Glomerular visceral epithelial cell (primary cell): ENCODE results near the gene POLD1.
"Not testable (repeated sequence)": the region's sequence is repeated elsewhere in the genome, so short reads cannot be mapped to it uniquely, and the experiment has no call there.

Source experiments
- DNase-seq: peaks from one replicate; pipeline ENCODE4 v3.0.0-alpha.2; 2016; ENCODE audit errors: extremely low spot score

The POLD1 gene

DNA sequence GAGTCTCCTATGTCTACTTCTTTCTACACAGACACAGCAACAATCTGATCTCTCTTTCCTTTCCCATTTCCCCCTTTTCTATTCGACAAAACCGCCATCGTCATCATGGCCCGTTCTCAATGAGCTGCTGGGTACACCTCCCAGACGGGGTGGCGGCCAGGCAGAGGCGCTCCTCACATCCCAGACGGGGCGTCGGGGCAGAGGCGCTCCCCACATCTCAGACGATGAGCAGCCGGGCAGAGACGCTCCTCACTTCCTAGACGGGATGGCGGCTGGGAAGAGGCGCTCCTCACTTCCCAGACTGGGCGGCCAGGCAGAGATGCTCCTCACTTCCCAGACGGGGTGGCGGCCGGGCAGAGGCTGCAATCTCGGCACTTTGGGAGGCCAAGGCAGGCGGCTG, 6.8 kb downstream of the POLD1 start:
- DNase-seq = not testable (repeated sequence)

DNA sequence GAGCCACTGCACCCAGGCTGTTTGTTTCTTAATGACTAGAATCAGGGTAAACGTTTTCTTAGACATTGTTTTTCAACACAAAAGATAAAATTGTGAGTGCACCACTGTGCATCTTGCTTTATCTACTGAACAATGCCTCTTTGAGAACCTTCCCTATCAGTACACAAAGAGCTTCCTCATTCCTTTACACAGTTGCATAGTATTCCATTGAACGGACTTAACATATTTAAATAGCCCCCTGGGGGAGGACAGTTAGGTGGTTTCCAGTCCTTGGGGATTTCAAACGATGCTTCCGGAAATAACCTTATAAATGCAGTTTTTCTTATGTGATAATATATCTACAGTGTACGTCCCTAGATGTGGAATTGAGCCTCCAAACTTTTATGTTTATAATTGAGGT, 8.6 kb downstream of the POLD1 start:
- no peak for DNase-seq

- DNase-seq = no peak
These were observed 9.4 kb downstream of the POLD1 start for GRCh38 chr19:50393589-50393988.

DNA sequence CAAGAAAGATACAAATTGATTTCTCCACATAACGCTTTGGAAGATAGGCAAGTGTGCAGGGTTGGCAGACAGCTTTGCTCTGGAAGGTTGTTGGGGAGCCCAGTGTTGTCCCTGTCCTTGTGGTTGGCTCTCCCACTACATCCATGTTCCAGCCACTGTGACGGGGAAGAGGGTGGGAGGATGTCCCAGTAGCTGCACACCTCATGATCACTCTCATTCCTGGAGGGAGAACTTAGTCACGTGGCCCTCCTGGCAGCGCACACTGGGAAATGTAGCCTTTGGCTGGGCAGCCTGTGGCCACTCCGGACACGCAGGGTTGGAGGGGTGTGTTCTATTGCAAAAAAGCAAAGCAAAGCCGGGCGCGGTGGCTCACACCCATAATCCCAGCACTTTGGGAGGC, 9.9 kb downstream of the POLD1 start:
- no peak for DNase-seq

DNA sequence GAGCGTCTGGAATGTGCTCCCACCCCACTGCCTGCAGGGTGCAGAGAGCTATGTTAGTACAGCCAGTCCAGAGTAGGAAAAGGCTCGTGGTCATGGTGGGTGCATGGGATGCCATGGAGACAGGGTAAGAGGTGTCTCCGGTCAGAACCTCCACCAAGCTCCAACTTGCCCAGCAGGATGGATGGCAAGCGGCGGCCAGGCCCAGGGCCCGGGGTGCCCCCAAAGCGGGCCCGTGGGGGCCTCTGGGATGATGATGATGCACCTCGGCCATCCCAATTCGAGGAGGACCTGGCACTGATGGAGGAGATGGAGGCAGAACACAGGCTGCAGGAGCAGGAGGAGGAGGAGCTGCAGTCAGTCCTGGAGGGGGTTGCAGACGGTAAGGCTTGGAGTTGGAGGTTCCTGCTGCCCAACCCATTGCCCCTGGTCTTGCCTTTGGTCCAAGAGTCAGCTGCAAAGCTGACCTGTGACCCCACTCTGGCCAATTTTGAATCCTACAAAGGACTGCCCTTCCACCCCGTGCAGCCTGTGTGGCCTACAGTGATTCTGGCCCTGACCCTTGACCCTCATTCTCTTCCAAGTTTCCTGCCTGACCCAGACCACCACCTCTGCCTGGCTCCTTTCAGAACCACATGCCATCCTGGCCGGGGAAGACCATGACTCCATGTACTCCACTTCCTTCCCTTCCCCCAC, 14.7 kb downstream of the POLD1 start:
- no peak for DNase-seq

GRCh38 chr19:50399368-50399745, 15.2 kb downstream of the POLD1 start:
- DNase-seq = no peak

- no peak for DNase-seq
These were observed 17.7 kb downstream of the POLD1 start for GRCh38 chr19:50401605-50402450.

DNA sequence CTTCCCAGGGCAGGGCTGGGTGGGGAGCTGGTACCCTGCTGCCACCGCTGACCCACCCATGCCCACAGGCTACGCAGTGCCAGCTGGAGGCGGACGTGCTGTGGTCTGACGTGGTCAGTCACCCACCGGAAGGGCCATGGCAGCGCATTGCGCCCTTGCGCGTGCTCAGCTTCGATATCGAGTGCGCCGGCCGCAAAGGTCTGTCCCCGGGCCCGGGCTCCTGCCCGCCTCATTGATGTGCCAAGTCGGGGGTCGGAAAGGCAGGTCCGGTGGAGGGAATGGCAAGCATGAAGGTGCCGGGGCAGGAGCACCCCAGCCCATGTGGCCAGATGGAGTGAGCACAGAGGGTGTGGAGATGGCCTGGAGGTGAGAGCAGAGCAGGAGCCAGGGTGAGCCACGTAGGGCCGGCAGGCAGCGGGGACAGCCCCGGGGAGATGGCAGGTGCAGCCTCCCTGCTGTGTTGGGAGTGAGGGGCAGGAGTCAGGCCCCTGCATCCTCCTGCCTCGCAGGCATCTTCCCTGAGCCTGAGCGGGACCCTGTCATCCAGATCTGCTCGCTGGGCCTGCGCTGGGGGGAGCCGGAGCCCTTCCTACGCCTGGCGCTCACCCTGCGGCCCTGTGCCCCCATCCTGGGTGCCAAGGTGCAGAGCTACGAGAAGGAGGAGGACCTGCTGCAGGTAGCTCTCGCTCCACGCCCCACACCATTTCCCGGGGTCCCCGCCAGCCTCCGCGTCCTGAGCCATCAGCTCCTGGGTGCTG, 18.6 kb downstream of the POLD1 start:
- no peak for DNase-seq

GRCh38 chr19:50406156-50406820, 22.1 kb downstream of the POLD1 start:
- DNase-seq = no peak

GRCh38 chr19:50406829-50407228, 22.7 kb downstream of the POLD1 start:
- DNase-seq = no peak

DNA sequence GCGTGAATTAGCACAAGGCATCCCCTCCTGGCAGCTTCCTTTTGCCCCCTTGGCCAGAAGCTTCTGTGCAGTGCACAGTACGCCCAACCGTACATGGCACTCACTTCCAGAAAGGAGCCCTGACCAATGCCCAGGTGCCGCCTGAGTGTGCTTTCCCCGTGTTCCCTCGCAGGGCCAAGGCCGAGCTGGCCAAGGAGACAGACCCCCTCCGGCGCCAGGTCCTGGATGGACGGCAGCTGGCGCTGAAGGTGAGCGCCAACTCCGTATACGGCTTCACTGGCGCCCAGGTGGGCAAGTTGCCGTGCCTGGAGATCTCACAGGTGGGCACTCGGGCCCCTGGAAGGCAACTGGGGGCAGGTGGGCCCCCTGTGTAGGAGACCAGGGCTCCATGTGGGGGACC, 25.2 kb downstream of the POLD1 start:
- DNase-seq = no peak

GRCh38 chr19:50410109-50410508, 26.0 kb downstream of the POLD1 start:
- no peak for DNase-seq

DNA sequence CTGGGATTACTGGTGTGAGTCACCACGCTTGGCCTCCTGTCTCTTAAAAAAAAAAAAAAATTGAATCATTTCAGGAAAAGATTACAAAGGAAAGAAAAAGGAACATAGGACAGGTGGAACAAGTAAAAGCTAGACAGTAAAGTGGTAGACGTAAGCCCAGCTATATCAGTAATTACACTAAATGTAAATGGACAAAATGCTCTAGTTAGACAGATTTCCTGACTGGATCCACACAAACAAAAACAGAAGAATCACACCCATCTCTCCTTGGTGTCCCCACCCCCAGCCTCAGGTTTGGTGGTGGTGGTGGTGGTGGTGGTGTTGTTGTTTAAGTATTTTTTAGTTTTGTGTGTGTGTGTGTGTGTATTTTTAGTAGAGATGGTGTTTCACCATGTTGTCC, 28.3 kb downstream of the POLD1 start:
- DNase-seq = no peak

- DNase-seq = no peak
These were observed 28.9 kb downstream of the POLD1 start for GRCh38 chr19:50413096-50413495.

DNA sequence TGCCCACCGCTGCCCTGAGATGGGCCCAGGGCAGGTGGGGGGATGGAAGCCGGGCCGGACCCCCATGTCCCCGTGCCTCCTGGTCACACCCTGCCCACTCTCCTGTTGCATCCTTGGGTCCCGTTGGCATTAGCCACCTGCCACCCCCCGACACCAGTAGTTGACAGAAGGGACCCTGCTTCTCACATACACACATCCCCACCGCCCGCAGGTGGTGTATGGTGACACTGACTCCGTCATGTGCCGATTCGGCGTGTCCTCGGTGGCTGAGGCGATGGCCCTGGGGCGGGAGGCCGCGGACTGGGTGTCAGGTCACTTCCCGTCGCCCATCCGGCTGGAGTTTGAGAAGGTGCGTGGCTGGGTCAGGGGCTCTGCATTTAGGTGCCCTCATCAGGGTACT, 29.4 kb downstream of the POLD1 start:
- no peak for DNase-seq

- peak; percentile 18 for DNase-seq
These were observed 30.9 kb downstream of the POLD1 start for GRCh38 chr19:50414864-50415660.

- DNase-seq = no peak
These were observed 31.5 kb downstream of the POLD1 start for GRCh38 chr19:50415661-50416033.

DNA sequence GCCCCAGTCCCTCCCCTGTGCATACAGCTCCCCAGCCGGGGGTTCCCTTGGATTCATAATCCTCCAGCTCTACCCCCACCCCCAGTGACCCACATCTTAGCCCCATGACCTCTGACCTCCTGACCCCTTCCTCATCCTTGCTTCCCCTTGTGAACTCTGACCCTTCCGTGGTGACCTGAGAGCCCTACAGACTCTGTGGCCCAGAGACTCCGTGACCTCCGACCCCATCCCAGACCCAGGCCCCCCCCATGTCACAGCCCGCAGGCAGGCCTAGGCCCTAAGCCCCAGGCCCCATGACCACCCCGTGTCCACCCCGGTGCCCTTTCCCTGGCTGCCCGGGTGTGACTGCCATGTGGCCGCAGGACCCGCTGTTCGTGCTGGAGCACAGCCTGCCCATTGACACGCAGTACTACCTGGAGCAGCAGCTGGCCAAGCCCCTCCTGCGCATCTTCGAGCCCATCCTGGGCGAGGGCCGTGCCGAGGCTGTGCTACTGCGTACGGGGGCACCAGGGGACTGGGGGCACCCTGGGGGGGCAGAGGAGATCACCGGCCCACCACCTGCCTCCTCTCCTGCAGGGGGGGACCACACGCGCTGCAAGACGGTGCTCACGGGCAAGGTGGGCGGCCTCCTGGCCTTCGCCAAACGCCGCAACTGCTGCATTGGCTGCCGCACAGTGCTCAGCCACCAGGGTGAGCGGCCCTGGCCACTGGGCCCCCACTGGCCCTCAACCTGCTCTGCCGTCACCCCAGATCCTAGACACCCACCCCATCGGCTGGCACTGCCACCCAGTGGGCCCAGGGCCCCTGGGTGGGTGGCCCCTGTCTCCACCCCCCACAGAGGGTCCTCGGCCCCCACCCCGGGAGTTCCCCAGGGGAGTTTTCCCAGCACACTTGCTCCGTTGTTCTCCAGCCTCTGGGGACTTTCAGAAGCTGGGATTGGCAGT, 32.2 kb downstream of the POLD1 start:
- no peak for DNase-seq

DNA sequence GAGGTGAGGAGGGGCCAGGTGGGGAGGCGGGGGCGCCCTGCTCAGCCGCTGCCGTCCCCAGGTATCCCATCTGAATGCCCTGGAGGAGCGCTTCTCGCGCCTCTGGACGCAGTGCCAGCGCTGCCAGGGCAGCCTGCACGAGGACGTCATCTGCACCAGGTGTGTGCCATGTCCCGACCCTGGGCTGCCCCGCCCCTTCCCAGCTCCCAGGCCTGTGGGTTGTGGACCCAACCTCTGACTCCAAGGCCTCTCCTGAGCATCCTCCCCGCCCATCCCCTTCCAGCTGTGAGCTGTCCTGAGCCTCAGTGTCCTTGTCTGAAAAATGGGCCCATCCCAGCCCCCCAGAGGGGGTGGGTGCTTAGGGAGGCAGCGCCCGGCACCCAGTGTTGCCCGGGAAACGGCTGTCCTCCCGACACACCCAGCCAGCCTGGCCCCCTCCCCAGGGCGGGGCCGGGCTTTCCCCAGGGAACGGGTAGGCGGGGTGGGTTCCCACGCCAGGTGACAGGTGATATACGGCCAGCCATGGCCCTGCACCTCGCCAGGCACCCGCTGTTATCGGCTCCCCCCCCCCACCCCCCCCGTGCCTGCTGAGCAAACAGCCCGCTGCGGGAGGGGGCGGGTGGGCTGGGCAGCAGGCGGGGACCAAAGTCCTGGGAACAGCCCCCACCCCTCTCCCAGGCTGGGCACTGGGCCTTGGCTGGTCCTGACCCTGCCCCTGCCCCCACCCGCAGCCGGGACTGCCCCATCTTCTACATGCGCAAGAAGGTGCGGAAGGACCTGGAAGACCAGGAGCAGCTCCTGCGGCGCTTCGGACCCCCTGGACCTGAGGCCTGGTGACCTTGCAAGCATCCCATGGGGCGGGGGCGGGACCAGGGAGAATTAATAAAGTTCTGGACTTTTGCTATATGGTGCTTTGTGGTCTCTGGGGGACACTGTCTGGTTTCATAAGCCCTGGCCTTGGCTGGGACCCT, 33.2 kb downstream of the POLD1 start:
- DNase-seq = no peak
